NCI-H1694 (cell line): ENCODE results near the gene OR5AU1.
"Not testable (repeated sequence)": the region's sequence is repeated elsewhere in the genome, so short reads cannot be mapped to it uniquely, and the experiment has no call there.

Experiments used
- DNase-seq: peaks from one replicate; lab custom pipeline; 2025; lab: John Stamatoyannopoulos, UW

The OR5AU1 gene

GRCh38 chr14:21171128-21171527 lies 15.3 kb upstream of the OR5AU1 start:
- DNase-seq, result no peak

GRCh38 chr14:21169573-21169972 lies 13.7 kb upstream of the OR5AU1 start:
- no peak for DNase-seq

- DNase-seq, result no peak
Observed at GRCh38 chr14:21168055-21168454, 12.2 kb upstream of the OR5AU1 start.

- DNase-seq, result not testable (repeated sequence)
Observed at GRCh38 chr14:21165670-21166069, 9.8 kb upstream of the OR5AU1 start.

- not testable (repeated sequence) for DNase-seq
Observed at GRCh38 chr14:21165002-21165605, 9.2 kb upstream of the OR5AU1 start.

GRCh38 chr14:21163871-21164291 lies 8.0 kb upstream of the OR5AU1 start:
- DNase-seq, result no peak

- no peak for DNase-seq
Observed at GRCh38 chr14:21162081-21162480, 6.2 kb upstream of the OR5AU1 start.

GRCh38 chr14:21160061-21160610 lies 4.3 kb upstream of the OR5AU1 start:
- DNase-seq, result no peak

GRCh38 chr14:21158175-21158574 lies 2.3 kb upstream of the OR5AU1 start:
- DNase-seq, result not testable (repeated sequence)

GRCh38 chr14:21149641-21150367 lies 6.1 kb downstream of the OR5AU1 start:
- DNase-seq, result no peak

- DNase-seq, result no peak
Observed at GRCh38 chr14:21145437-21145836, 10.4 kb downstream of the OR5AU1 start.

- DNase-seq, result no peak
Observed at GRCh38 chr14:21142357-21142756, 13.5 kb downstream of the OR5AU1 start.

- no peak for DNase-seq
Observed at GRCh38 chr14:21136024-21136423, 19.8 kb downstream of the OR5AU1 start.

- DNase-seq, result no peak
Observed at GRCh38 chr14:21133901-21134300, 22.0 kb downstream of the OR5AU1 start.

GRCh38 chr14:21123429-21123828 lies 32.4 kb downstream of the OR5AU1 start:
- DNase-seq, result no peak

- no peak for DNase-seq
Observed at GRCh38 chr14:21121122-21121521, 34.7 kb downstream of the OR5AU1 start.

GRCh38 chr14:21120686-21121085 lies 35.2 kb downstream of the OR5AU1 start:
- no peak for DNase-seq

- no peak for DNase-seq
Observed at GRCh38 chr14:21118933-21119332, 36.9 kb downstream of the OR5AU1 start.

- no peak for DNase-seq
Observed at GRCh38 chr14:21113369-21113768, 42.5 kb downstream of the OR5AU1 start.

GRCh38 chr14:21112255-21112654 lies 43.6 kb downstream of the OR5AU1 start:
- no peak for DNase-seq

GRCh38 chr14:21109377-21110138 lies 46.3 kb downstream of the OR5AU1 start:
- DNase-seq, result no peak

- DNase-seq, result no peak
Observed at GRCh38 chr14:21108791-21109190, 47.1 kb downstream of the OR5AU1 start.
